Activated CD8-positive, alpha-beta T cell treated with anti-CD3 and anti-CD28 coated beads for 36 hours (primary cell): ENCODE results near the gene MAP4K2. TPM values are rescaled to one million over a fixed set of nuclear protein-coding genes. Genes with fewer than 3 reads are reported as not detected.

ENCODE experiments used
- ATAC-seq: fragments of 200-7000 bp; cut with Tn5 transposase; one replicate; pipeline ENCODE4 v1.10.0; 2021; ENCODE audit warnings: mild to moderate bottlenecking, moderate library complexity
- CTCF ChIA-PET: fragments of 350-600 bp; sonication (Branson Sonifier 250); formaldehyde crosslinking; loops from one replicate; lab custom pipeline; 2021; ENCODE audit warnings: antibody characterized with exemption; lab: Charles Lee
- POLR2A ChIA-PET: fragments of 350-600 bp; sonication (Branson Sonifier 250); formaldehyde crosslinking; loops from one replicate; lab custom pipeline; 2021; ENCODE audit warnings: antibody characterized with exemption; lab: Charles Lee
- DNase-seq: peaks from one replicate; pipeline ENCODE4 v3.0.0-alpha.2; 2020
- H3K27ac Mint-ChIP-seq: one replicate; pipeline ENCODE4 v1.8.0; 2021; ENCODE audit warnings: mild to moderate bottlenecking, mixed read lengths
- H3K27me3 Mint-ChIP-seq: one replicate; pipeline ENCODE4 v1.8.0; 2021; ENCODE audit warnings: mixed read lengths
- H3K36me3 Mint-ChIP-seq: one replicate; pipeline ENCODE4 v1.8.0; 2021; ENCODE audit warnings: low read depth, mixed read lengths
- H3K4me1 Mint-ChIP-seq: one replicate; pipeline ENCODE4 v1.8.0; 2021; ENCODE audit warnings: low read depth, mixed read lengths
- H3K4me3 Mint-ChIP-seq: one replicate; pipeline ENCODE4 v1.8.0; 2021; ENCODE audit warnings: mild to moderate bottlenecking, moderate library complexity, mixed read lengths
- H3K9me3 Mint-ChIP-seq: one replicate; pipeline ENCODE4 v1.8.0; 2021; ENCODE audit warnings: mixed read lengths
- intact Hi-C: fragments of 100-400 bp; cut with micrococcal nuclease; formaldehyde crosslinking; loops from one replicate; pipeline ENCODE4 v1.10.0; 2022
- total RNA-seq, 2 experiments: library from RNA; stranded (reverse); gene quantifications; one replicate each; pipeline ENCODE4 v1.2.3, GENCODE V29; 2021
- TF ChIP-seq, protein P1 (sequence below): fragments of 200-600 bp; IDR thresholded peaks from one replicate; pipeline ENCODE4 v1.8.0; 2022; ENCODE audit warnings: antibody characterized with exemption, mild to moderate bottlenecking

MAP4K2 gene
- total RNA-seq, 2 experiments from 2014 or later: 56.4 to 58.0 TPM

DNA sequence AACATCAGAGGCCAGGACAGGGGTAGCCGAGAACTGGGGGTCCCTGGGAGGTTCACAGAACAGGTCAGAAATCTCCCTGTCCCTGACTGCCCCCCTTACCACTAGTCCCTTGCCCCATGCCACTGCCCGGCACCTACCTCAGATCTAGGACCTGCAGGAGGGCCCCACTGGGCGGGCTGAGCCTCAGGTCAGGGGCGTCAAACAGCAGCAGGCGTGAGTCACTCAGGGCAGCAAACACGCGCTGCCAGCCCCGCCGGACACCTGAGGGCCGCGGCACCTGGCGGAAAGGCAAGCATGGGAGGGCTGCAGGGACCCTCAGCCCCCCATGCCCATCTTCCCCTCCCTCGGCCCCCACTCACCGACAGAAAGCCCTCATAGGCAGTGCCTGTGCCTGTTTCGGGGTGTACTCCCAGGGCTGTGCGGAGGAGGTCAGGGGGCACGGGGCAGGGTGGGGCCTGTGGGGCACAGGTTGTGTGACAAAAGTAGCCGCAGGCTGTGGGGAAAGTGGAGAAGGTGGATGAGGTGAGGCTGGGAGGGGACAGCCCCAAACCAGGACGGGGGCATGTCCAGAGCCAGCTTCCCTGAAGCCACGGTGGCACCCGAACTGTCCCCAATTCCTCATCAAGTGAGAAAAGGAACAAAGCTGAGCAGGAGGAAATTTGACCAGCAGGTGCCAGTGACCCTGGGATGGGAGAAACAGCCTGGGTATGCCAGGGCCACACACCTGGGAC lies 29.6 kb upstream of the MAP4K2 start:
- Mint-ChIP-seq H3K27ac (no peak overlapping the region), H3K4me3 (no peak overlapping the region), H3K36me3 (no peaks in the 10 kb centered on the region), H3K4me1 (no peaks in the 10 kb centered on the region), H3K9me3 (no peaks in the 10 kb centered on the region), H3K27me3 (no peaks in the 10 kb centered on the region)
- ChIA-PET POLR2A (interaction anchor here (0.7 kb wide), 1 partner anchor 21 kb away, joined by 4 read pairs; no protein-coding TSS in a partner anchor), CTCF (no interaction called here)
- no peak for DNase-seq
- ATAC-seq: no peak
- TF ChIP-seq, protein P1, sequence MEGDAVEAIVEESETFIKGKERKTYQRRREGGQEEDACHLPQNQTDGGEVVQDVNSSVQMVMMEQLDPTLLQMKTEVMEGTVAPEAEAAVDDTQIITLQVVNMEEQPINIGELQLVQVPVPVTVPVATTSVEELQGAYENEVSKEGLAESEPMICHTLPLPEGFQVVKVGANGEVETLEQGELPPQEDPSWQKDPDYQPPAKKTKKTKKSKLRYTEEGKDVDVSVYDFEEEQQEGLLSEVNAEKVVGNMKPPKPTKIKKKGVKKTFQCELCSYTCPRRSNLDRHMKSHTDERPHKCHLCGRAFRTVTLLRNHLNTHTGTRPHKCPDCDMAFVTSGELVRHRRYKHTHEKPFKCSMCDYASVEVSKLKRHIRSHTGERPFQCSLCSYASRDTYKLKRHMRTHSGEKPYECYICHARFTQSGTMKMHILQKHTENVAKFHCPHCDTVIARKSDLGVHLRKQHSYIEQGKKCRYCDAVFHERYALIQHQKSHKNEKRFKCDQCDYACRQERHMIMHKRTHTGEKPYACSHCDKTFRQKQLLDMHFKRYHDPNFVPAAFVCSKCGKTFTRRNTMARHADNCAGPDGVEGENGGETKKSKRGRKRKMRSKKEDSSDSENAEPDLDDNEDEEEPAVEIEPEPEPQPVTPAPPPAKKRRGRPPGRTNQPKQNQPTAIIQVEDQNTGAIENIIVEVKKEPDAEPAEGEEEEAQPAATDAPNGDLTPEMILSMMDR: no peak
- intact Hi-C loops: no loop called here

DNA sequence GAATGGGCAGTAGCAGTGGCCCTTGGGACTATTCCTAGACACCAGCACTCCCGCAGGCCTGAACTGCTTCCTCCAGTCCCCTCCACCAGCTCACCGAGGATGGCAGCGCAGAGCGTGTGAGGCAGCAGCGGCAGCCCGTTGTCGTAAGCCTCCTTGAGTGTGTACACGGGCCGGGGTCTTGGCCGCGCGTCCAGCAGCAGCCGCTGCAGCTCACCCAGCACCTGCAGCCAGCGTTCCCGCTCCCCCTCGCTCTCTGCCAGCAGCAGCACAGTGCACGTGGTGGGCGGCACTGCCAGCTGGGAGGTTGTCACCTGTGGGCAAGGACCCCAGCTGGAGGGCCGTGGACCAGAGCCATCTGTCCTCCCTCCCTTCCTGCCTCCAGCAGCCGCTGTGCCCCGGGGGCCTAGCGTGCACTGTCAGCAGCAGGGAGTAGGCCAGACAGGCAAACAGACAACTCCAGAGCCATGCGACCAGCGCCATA lies 28.4 kb upstream of the MAP4K2 start:
- no peak overlapping the region for H3K4me3 Mint-ChIP-seq
- H3K9me3 Mint-ChIP-seq: no peaks in the 10 kb centered on the region
- TF ChIP-seq, protein P1: no peak
- ATAC-seq (no peak), DNase-seq (no peak)
- H3K4me1 Mint-ChIP-seq: no peaks in the 10 kb centered on the region
- ChIA-PET POLR2A (no interaction called here), CTCF (interaction anchor here (1.1 kb wide), 1 partner anchor 13 kb away, joined by 3 read pairs; the partner anchor contains the start of gene CDC42BPG)
- no peak overlapping the region for H3K27ac Mint-ChIP-seq
- H3K36me3 Mint-ChIP-seq: no peaks in the 10 kb centered on the region
- H3K27me3 Mint-ChIP-seq: no peaks in the 10 kb centered on the region
- intact Hi-C loops: no loop called here

- no peaks in the 10 kb centered on the region for H3K4me1 Mint-ChIP-seq
- H3K9me3 Mint-ChIP-seq: no peaks in the 10 kb centered on the region
- ATAC-seq (no peak), DNase-seq (no peak)
- H3K27ac Mint-ChIP-seq: no peak overlapping the region
- intact Hi-C loops: no loop called here
- no peaks in the 10 kb centered on the region for H3K27me3 Mint-ChIP-seq
- TF ChIP-seq, protein P1: no peak
- ChIA-PET CTCF (interaction anchor here (1.0 kb wide), 2 partner anchors 17 to 18 kb away, joined by 3 to 4 read pairs; no protein-coding TSS in a partner anchor), POLR2A (interaction anchor here (0.6 kb wide), 1 partner anchor 416 kb away, joined by 3 read pairs; no protein-coding TSS in a partner anchor)
- H3K36me3 Mint-ChIP-seq: no peaks in the 10 kb centered on the region
- no peak overlapping the region for H3K4me3 Mint-ChIP-seq
These were observed 26.7 kb upstream of the MAP4K2 start for GRCh38 chr11:64829536-64830251.

GRCh38 chr11:64827451-64827839 lies 24.4 kb upstream of the MAP4K2 start:
- Mint-ChIP-seq H3K36me3 (no peaks in the 10 kb centered on the region), H3K4me1 (no peaks in the 10 kb centered on the region), H3K27me3 (no peaks in the 10 kb centered on the region), H3K27ac (no peak overlapping the region), H3K4me3 (no peak overlapping the region), H3K9me3 (no peaks in the 10 kb centered on the region)
- DNase-seq (no peak), ATAC-seq (no peak)
- intact Hi-C loops: no loop called here
- ChIA-PET CTCF (interaction anchor here (1.0 kb wide), 1 partner anchor 18 kb away, joined by 3 read pairs; no protein-coding TSS in a partner anchor), POLR2A (no interaction called here)
- TF ChIP-seq, protein P1: no peak
